Psoas muscle (tissue), 8 donors: Measurements from ENCODE around the gene BFSP1. TPM values are rescaled to one million over a fixed set of nuclear protein-coding genes. Genes with fewer than 3 reads are reported as not detected.

Source experiments
- ATAC-seq, 4 donors: fragments of 200-7000 bp; cut with Tn5 transposase; one replicate each; pipeline ENCODE4 v1.9.1; 2020; ENCODE audit warnings: moderate library complexity in 3 of 4, mild to moderate bottlenecking in 2 of 4
- DNase-seq, 2 donors: peaks; one replicate each; pipeline ENCODE4 v3.0.0-alpha.2; 2020
- H3K27ac ChIP-seq: fragments of 200-600 bp; one replicate; pipeline ENCODE4 v1.8.0; 2022
- H3K27me3 ChIP-seq, 3 donors: fragments of 200-600 bp in 1 of 3; one replicate each; pipeline versions ENCODE4 v1.6.1 to v1.8.0; 2013 to 2022; ENCODE audit warnings: low read length in 2 of 3, mild to moderate bottlenecking in 2 of 3, moderate library complexity in 1 of 3; ENCODE audit not compliant: insufficient read depth in 3 of 3
- H3K36me3 ChIP-seq, 2 donors: fragments of 200-600 bp in 1 of 2; one replicate each; pipeline versions ENCODE4 v1.6.1 to v1.8.0; 2013 to 2022; ENCODE audit warnings: low read depth in 1 of 2, mild to moderate bottlenecking in 1 of 2, moderate library complexity in 1 of 2; ENCODE audit not compliant: insufficient read depth in 1 of 2
- H3K4me1 ChIP-seq: fragments of 200-600 bp; one replicate; pipeline ENCODE4 v1.8.0; 2022
- H3K4me3 ChIP-seq: fragments of 200-600 bp; one replicate; pipeline ENCODE4 v1.8.0; 2022; ENCODE audit warnings: mild to moderate bottlenecking
- H3K9me3 ChIP-seq: fragments of 200-600 bp; one replicate; pipeline ENCODE4 v1.8.0; 2022
- WGBS, 3 donors: extraction: QIAGEN DNeasy Blood & Tissue Kit; methylation state at CpG; one replicate each; pipeline versions ENCODE4 v1.1.6 to v1.1.7; 2013; 5-methylcytosine and 5-hydroxymethylcytosine counted together
- intact Hi-C, 2 donors: fragments of 100-400 bp; cut with DNase I; formaldehyde crosslinking; loops; one replicate each; pipeline versions ENCODE4 v1.11.0 to v1.14.2; 2022
- polyA plus RNA-seq, 3 donors: library from polyadenylated mRNA; stranded (reverse); fragments of 200-250 nt; gene quantifications; one replicate each; pipeline ENCODE4 v1.2.3, GENCODE V29; 2013
- total RNA-seq, 4 donors: library from RNA; stranded (reverse); fragmentation: NEBNext Ultra II Directional in 2 of 4; extraction: Animal tissue kit (Norgen Biotek cat#: 25700) in 2 of 4; gene quantifications; one replicate each; pipeline versions ENCODE4 v1.2.1 to v1.2.4, GENCODE V29; 2021 to 2023
- TF ChIP-seq, protein P1 (sequence below): fragments of 200-600 bp; IDR thresholded peaks from one replicate; pipeline ENCODE4 v1.8.0; 2022; ENCODE audit warnings: antibody characterized with exemption
- donor health status: healthy with polysubstance abuse.
- donor health status: DM: no; HTN: no; CAD: no; lungs with moderate emphysema.
- donor health status: Bipolar disorder and iron deficiency.
- donor health status: healthy.
- donor health status: DM: yes; HTN: yes; CAD: no.
- donor health status: DM: no; HTN: no; CAD: no.
- donor health status: DM: no; HTN: no; CAD: no.
- donor health status: DM: yes; HTN: yes; CAD: no.

The BFSP1 gene
- total and polyA plus RNA-seq, 7 donors: 0.12 to 0.57 (median 0.24) TPM; not detected in 1

DNA sequence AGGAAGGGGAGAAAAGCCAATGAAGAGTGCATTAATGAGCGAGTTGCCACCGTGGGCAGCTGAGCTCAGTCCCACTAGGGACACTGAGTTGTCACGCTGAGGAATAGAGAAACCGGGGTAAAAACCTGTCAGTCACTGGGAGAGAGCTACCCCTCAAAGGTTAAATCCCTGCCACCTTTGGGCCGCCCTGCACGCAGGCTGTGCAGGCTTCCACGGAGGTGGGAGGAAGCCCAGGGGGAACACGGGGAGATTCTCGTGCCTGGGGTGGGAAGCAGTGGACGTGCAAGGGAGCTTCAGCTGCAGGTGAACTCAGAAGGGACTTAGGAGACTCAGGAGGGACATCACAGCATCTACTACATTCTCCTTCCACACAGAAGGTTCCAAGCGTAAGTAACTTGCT lies 50.5 kb downstream of the BFSP1 start:
- DNase-seq: no peak
- 81 to 85% (median 84%) methylated on average over 11 of the region's 11 CpGs for WGBS, 3 donors
- intact Hi-C loops: loop anchor here in 1 of 2 donors (10.0 kb wide), 1 partner anchor 64 kb away; no protein-coding TSS in a partner anchor
- TF ChIP-seq, protein P1, sequence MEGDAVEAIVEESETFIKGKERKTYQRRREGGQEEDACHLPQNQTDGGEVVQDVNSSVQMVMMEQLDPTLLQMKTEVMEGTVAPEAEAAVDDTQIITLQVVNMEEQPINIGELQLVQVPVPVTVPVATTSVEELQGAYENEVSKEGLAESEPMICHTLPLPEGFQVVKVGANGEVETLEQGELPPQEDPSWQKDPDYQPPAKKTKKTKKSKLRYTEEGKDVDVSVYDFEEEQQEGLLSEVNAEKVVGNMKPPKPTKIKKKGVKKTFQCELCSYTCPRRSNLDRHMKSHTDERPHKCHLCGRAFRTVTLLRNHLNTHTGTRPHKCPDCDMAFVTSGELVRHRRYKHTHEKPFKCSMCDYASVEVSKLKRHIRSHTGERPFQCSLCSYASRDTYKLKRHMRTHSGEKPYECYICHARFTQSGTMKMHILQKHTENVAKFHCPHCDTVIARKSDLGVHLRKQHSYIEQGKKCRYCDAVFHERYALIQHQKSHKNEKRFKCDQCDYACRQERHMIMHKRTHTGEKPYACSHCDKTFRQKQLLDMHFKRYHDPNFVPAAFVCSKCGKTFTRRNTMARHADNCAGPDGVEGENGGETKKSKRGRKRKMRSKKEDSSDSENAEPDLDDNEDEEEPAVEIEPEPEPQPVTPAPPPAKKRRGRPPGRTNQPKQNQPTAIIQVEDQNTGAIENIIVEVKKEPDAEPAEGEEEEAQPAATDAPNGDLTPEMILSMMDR: no peak
- H3K36me3 ChIP-seq: no peaks in the 10 kb centered on the region
- H3K4me1 ChIP-seq: no peaks in the 10 kb centered on the region
- H3K9me3 ChIP-seq: no peaks in the 10 kb centered on the region
- no peaks in the 10 kb centered on the region for H3K27me3 ChIP-seq
- no peak for ATAC-seq
- H3K27ac ChIP-seq: no peak overlapping the region
- H3K4me3 ChIP-seq: no peak overlapping the region

DNA sequence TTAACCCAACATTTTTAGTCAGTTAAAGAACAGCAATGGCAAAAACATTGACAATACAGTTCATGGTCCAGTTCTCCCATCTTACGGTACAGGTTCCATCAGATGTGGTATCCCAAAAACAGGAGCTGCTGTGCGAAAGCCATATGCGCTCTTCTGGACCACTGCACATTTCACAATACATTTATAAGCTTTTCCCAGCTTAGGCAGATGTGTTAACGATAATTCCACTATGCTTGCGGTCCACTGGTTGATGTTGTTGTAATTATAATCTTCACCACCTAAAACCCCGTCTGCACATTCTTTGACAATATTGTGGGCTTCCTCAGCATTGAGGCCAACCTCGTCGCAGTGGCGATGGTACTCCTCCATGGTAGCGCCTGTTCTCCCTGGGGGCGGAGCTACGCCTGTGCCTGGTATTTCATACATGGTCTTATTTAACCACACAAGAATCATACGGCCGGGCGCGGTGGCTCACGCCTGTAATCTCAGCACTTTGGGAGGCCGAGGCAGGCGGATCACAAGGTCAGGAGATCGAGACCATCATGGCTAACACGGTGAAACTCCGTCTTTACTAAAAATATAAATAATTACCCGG lies 52.0 kb downstream of the BFSP1 start:
- no peak overlapping the region for H3K4me3 ChIP-seq
- DNase-seq (no peak), ATAC-seq (no peak)
- WGBS, 3 donors: 91 to 97% (median 96%) methylated on average over 23 of the region's 23 CpGs
- no peaks in the 10 kb centered on the region for H3K4me1 ChIP-seq
- H3K27ac ChIP-seq: no peak overlapping the region
- H3K27me3 ChIP-seq: no peaks in the 10 kb centered on the region
- no peaks in the 10 kb centered on the region for H3K36me3 ChIP-seq
- TF ChIP-seq, protein P1: no peak
- intact Hi-C loops: no loop called here
- H3K9me3 ChIP-seq: no peaks in the 10 kb centered on the region

DNA sequence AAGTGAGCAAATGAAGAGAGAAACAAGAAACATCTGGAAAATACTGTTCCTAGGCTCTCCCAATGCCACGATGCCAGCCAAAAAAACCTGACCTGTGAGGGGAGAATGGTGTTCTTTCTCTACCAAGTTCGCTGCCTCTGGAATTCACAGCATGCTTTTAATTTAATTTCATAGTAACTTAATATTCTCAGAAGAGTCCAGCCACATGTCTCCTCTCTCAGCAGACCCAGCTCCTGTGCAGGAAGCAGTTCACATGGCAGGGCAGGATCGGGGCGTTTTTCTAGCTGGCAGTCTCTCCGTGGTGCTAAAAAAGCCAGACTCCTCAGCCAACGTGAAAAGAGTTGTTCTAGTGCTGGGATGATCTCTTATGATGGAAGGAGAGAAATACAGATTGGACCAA lies 57.5 kb downstream of the BFSP1 start:
- no peak overlapping the region for H3K27ac ChIP-seq
- H3K27me3 ChIP-seq: no peaks in the 10 kb centered on the region
- WGBS, 3 donors: 19 to 30% (median 23%) methylated on average over 6 of the region's 6 CpGs
- no peaks in the 10 kb centered on the region for H3K4me1 ChIP-seq
- no peak overlapping the region for H3K4me3 ChIP-seq
- intact Hi-C loops: no loop called here
- ATAC-seq: no peak
- TF ChIP-seq, protein P1: no peak
- H3K36me3 ChIP-seq: no peaks in the 10 kb centered on the region
- no peak for DNase-seq
- no peaks in the 10 kb centered on the region for H3K9me3 ChIP-seq

DNA sequence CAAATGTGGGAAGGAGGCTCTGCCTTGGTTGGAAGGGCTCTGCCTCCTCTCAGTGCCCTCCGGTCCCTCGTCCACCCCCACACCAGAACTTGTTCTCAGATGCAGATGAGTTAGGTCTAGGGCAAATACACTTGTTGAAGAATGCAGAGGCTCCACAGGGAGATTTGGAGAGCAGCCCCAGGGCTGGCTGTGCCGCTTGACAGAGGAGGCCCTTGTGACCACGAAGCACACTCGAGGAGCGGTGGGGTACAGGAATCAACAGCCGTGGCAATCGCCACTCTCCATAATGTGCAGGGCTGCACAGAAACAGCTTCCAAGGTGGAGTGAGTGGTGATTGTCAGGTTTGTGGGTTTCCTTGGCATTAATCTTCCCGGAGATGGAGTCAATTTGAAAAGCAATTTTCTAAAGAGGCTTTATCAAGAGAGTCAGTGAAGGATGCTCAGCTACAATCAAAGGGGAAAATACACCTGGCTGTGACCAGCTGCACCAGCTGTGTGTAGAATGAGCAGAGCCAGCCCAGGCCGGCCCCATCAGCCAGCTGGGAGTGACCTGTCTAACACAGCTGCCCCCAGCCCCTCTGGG lies 59.5 kb downstream of the BFSP1 start:
- intact Hi-C loops: no loop called here
- ATAC-seq (no peak), DNase-seq (no peak)
- H3K4me1 ChIP-seq: no peaks in the 10 kb centered on the region
- no peak overlapping the region for H3K27ac ChIP-seq
- no peak overlapping the region for H3K4me3 ChIP-seq
- no peaks in the 10 kb centered on the region for H3K9me3 ChIP-seq
- no peaks in the 10 kb centered on the region for H3K36me3 ChIP-seq
- H3K27me3 ChIP-seq: no peaks in the 10 kb centered on the region
- WGBS, 3 donors: 72 to 76% (median 75%) methylated on average over 10 of the region's 10 CpGs
- TF ChIP-seq, protein P1: no peak

DNA sequence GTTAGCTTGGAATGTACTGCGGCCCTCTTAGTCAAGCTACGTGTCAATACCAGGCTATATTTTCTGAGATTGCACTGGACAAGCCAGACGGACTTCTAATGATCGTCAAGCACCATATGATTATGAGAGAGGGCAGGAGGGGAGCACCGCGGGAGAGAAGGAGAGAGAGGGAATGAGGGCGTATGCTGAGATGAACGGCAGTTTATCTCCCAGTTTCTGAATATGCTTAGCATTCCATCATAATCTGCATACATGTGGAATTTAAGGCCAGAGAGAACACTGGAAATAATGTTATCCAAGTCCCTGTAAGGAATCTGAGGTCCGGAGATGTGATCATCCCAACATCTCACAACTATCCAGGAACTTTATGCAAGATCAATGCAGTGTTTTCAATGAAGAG lies 60.2 kb downstream of the BFSP1 start:
- H3K36me3 ChIP-seq: no peaks in the 10 kb centered on the region
- 84 to 92% (median 89%) methylated on average over 9 of the region's 9 CpGs for WGBS, 3 donors
- intact Hi-C loops: no loop called here
- ATAC-seq (no peak), DNase-seq (no peak)
- no peak overlapping the region for H3K27ac ChIP-seq
- H3K4me3 ChIP-seq: no peak overlapping the region
- H3K4me1 ChIP-seq: no peaks in the 10 kb centered on the region
- H3K9me3 ChIP-seq: no peaks in the 10 kb centered on the region
- TF ChIP-seq, protein P1: no peak
- H3K27me3 ChIP-seq: no peaks in the 10 kb centered on the region
